ENCODE measurements around the gene ADARB1.

Gene ADARB1

GRCh38 chr21:45048968-45049367 is 25.4 kb upstream of the ADARB1 start:
- Histone ChIP-seq H3K27ac (no peak overlapping the region), H3K79me2 (no peaks in the 10 kb centered on the region), H3K27me3 (ENCODE audit: control insufficient read depth, insufficient read depth, low read length) (no peaks in the 10 kb centered on the region), H3K4me3 (ENCODE audit: low read depth, low read length) (no peak overlapping the region), H3K36me3 (ENCODE audit: control insufficient read depth, insufficient read depth, low read length) (no peaks in the 10 kb centered on the region), H3K9me3 (ENCODE audit: control insufficient read depth, low read length) (no peaks in the 10 kb centered on the region), H2AFZ (no peak overlapping the region), H3K4me1 (no peaks in the 10 kb centered on the region), H3K4me2 (ENCODE audit: low read length) (no peak overlapping the region), H3K9ac (no peak overlapping the region)
- TF ChIP-seq, protein P1, sequence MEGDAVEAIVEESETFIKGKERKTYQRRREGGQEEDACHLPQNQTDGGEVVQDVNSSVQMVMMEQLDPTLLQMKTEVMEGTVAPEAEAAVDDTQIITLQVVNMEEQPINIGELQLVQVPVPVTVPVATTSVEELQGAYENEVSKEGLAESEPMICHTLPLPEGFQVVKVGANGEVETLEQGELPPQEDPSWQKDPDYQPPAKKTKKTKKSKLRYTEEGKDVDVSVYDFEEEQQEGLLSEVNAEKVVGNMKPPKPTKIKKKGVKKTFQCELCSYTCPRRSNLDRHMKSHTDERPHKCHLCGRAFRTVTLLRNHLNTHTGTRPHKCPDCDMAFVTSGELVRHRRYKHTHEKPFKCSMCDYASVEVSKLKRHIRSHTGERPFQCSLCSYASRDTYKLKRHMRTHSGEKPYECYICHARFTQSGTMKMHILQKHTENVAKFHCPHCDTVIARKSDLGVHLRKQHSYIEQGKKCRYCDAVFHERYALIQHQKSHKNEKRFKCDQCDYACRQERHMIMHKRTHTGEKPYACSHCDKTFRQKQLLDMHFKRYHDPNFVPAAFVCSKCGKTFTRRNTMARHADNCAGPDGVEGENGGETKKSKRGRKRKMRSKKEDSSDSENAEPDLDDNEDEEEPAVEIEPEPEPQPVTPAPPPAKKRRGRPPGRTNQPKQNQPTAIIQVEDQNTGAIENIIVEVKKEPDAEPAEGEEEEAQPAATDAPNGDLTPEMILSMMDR (IDR thresholded peaks at IDR 0.05) = no peak

DNA sequence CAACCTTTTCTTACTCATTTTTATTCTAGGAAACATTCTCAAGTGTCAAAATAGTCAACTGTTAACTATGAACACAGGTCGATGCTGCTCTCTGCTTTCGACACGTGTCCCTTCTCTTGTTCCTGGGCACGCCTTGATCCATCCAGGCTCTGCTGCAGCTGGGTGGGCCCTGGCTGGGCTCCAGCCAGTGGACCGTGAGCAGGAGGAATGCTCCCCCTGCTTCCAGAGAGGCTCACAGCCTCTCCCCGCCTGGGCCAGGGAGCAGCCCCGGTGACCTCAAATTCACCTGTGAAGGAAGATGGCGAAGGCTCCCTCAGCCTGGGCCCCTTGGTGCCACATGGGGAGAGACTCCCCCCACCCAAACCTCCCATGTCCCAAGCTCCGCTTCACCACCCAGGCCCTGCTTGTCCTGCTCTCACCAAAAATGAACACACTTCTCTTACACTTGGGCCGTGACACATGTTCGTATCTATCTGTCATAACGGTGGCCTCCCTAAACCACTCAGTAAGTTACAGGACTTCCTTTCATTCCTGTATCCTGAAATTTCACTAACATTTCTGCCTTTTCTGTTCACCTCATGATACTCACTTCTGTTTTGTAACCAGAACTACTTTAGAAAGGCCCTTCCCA is 24.6 kb upstream of the ADARB1 start:
- Histone ChIP-seq H2AFZ (no peak overlapping the region), H3K27ac (no peak overlapping the region), H3K27me3 (ENCODE audit: control insufficient read depth, insufficient read depth, low read length) (no peaks in the 10 kb centered on the region), H3K4me3 (ENCODE audit: low read depth, low read length) (no peak overlapping the region), H3K4me1 (no peaks in the 10 kb centered on the region), H3K79me2 (no peaks in the 10 kb centered on the region), H3K9me3 (ENCODE audit: control insufficient read depth, low read length) (no peaks in the 10 kb centered on the region), H3K36me3 (ENCODE audit: control insufficient read depth, insufficient read depth, low read length) (no peaks in the 10 kb centered on the region), H3K4me2 (ENCODE audit: low read length) (no peak overlapping the region), H3K9ac (no peak overlapping the region)
- TF ChIP-seq, protein P1 (IDR thresholded peaks at IDR 0.05) = no peak

- TF ChIP-seq, protein P1 (IDR thresholded peaks at IDR 0.05) = no peak
- no peaks in the 10 kb centered on the region for H3K4me1 ChIP-seq
- H2AFZ ChIP-seq = no peak overlapping the region
- no peak overlapping the region for H3K27ac ChIP-seq
- H3K36me3 ChIP-seq (ENCODE audit: control insufficient read depth, insufficient read depth, low read length) = no peaks in the 10 kb centered on the region
- H3K27me3 ChIP-seq (ENCODE audit: control insufficient read depth, insufficient read depth, low read length) = no peaks in the 10 kb centered on the region
- no peaks in the 10 kb centered on the region for H3K9me3 ChIP-seq (ENCODE audit: control insufficient read depth, low read length)
- no peak overlapping the region for H3K9ac ChIP-seq
- H3K4me3 ChIP-seq (ENCODE audit: low read depth, low read length) = no peak overlapping the region
- H3K4me2 ChIP-seq (ENCODE audit: low read length) = no peak overlapping the region
- no peaks in the 10 kb centered on the region for H3K79me2 ChIP-seq
Measured at GRCh38 chr21:45050345-45050796, 24.0 kb upstream of the ADARB1 start.

GRCh38 chr21:45050797-45051489 is 23.4 kb upstream of the ADARB1 start:
- no peak overlapping the region for H3K4me3 ChIP-seq (ENCODE audit: low read depth, low read length)

More at GRCh38 chr21:45050797-45051489, 23.4 kb upstream of the ADARB1 start:
- TF ChIP-seq, protein P1 (IDR thresholded peaks at IDR 0.05) = no peak
- no peak overlapping the region for H3K9ac ChIP-seq
- no peak overlapping the region for H3K4me2 ChIP-seq (ENCODE audit: low read length)
- no peaks in the 10 kb centered on the region for H3K36me3 ChIP-seq (ENCODE audit: control insufficient read depth, insufficient read depth, low read length)
- no peaks in the 10 kb centered on the region for H3K27me3 ChIP-seq (ENCODE audit: control insufficient read depth, insufficient read depth, low read length)
- H2AFZ ChIP-seq = no peak overlapping the region
- no peaks in the 10 kb centered on the region for H3K4me1 ChIP-seq
- H3K79me2 ChIP-seq = no peaks in the 10 kb centered on the region
- no peaks in the 10 kb centered on the region for H3K9me3 ChIP-seq (ENCODE audit: control insufficient read depth, low read length)
- no peak overlapping the region for H3K27ac ChIP-seq
